BJ (cell line): ENCODE measurements around the gene ZNF205. TPM values are rescaled to one million over a fixed set of nuclear protein-coding genes. Genes with fewer than 3 reads are reported as not detected.

Experiments used
- CTCF ChIA-PET: fragments of 350-600 bp; formaldehyde crosslinking; extraction: SDS; loops from one replicate; lab custom pipeline; 2021; ENCODE audit warnings: antibody characterized with exemption, inconsistent platforms; lab: Yijun Ruan, JAX
- POLR2A ChIA-PET: fragments of 300-600 bp; sonication (Branson Sonifier 250); formaldehyde crosslinking; extraction: SDS; loops from one replicate; lab custom pipeline; 2021; ENCODE audit warnings: antibody characterized with exemption; lab: Charles Lee
- DNase-seq: peaks from one replicate; pipeline ENCODE4 v3.0.0-alpha.2; 2011; ENCODE audit warnings: low read depth
- H3K27me3 ChIP-seq: 2 replicates; pipeline ENCODE4 v1.6.0; 2011; ENCODE audit warnings: low read length; ENCODE audit not compliant: control insufficient read depth, insufficient read depth
- H3K36me3 ChIP-seq: 2 replicates; pipeline ENCODE4 v1.5.1; 2011; ENCODE audit warnings: low read length; ENCODE audit not compliant: control insufficient read depth, insufficient read depth
- H3K4me3 ChIP-seq: 2 replicates; pipeline ENCODE4 v1.5.1; 2011; ENCODE audit warnings: low read depth, mild to moderate bottlenecking, control low read depth, low read length
- CTCF ChIP-seq: IDR thresholded peaks from 2 replicates; pipeline ENCODE4 v1.5.1; 2011; ENCODE audit warnings: low read depth, mild to moderate bottlenecking, control low read depth, inconsistent platforms, low read length, moderate library complexity; ENCODE audit not compliant: insufficient read depth
- polyA plus RNA-seq: library from polyadenylated mRNA; depleted of rRNA; stranded (reverse); fragments of >200 nt; gene quantifications from 2 replicates; pipeline ENCODE4 v1.2.3, GENCODE V29; 2011

ZNF205 gene
- polyA plus RNA-seq, 1 experiment, result 9.0 TPM

- DNase-seq, result no peak
- TF ChIP-seq CTCF, result no peak
- H3K27me3 ChIP-seq, result no peaks in the 10 kb centered on the region
- no peak overlapping the region for H3K4me3 ChIP-seq
- CTCF ChIA-PET, result interaction anchor here (0.7 kb wide), 2 partner anchors 113 to 141 kb away, joined by 3 read pairs; no protein-coding TSS in a partner anchor
- peaks cover 11% of the 10 kb centered on the region for H3K36me3 ChIP-seq
- POLR2A ChIA-PET, result no interaction called here
Observed at GRCh38 chr16:3144321-3144983, 32.1 kb downstream of the ZNF205 start.

- Histone ChIP-seq H3K4me3 (no peak overlapping the region), H3K27me3 (no peaks in the 10 kb centered on the region), H3K36me3 (peaks cover 11% of the 10 kb centered on the region)
- POLR2A ChIA-PET, result no interaction called here
- CTCF ChIA-PET, result interaction anchor here (1.2 kb wide), 1 partner anchor 141 kb away, joined by 3 read pairs; no protein-coding TSS in a partner anchor
- no peak for TF ChIP-seq CTCF
- no peak for DNase-seq
Observed at GRCh38 chr16:3145151-3145550, 32.8 kb downstream of the ZNF205 start.

- CTCF ChIA-PET, result interaction anchor here (0.8 to 1.2 kb wide), 2 partner anchors 16 to 142 kb away, joined by 3 to 4 read pairs; no protein-coding TSS in a partner anchor
- Histone ChIP-seq H3K4me3 (no peak overlapping the region), H3K27me3 (no peaks in the 10 kb centered on the region), H3K36me3 (peaks cover 10% of the 10 kb centered on the region)
- no peak for DNase-seq
- POLR2A ChIA-PET, result no interaction called here
- no peak for TF ChIP-seq CTCF
Observed at GRCh38 chr16:3145660-3146059, 33.3 kb downstream of the ZNF205 start.

GRCh38 chr16:3147046-3147756 is 34.8 kb downstream of the ZNF205 start:
- no peak for DNase-seq
- no peaks in the 10 kb centered on the region for H3K27me3 ChIP-seq
- H3K36me3 ChIP-seq, result peaks cover 6% of the 10 kb centered on the region
- ChIA-PET POLR2A (no interaction called here), CTCF (interaction anchor here (1.1 to 2.9 kb wide), 4 partner anchors 10 to 88 kb away, joined by 4 to 9 read pairs (median 6); no protein-coding TSS in a partner anchor)
- TF ChIP-seq CTCF, result no peak
- no peak overlapping the region for H3K4me3 ChIP-seq

GRCh38 chr16:3147757-3148104 is 35.3 kb downstream of the ZNF205 start:
- CTCF ChIA-PET, result interaction anchor here (1.1 to 2.9 kb wide), 4 partner anchors 10 to 88 kb away, joined by 4 to 9 read pairs (median 6); no protein-coding TSS in a partner anchor

More at GRCh38 chr16:3147757-3148104, 35.3 kb downstream of the ZNF205 start:
- TF ChIP-seq CTCF, result no peak
- Histone ChIP-seq H3K27me3 (no peaks in the 10 kb centered on the region), H3K4me3 (no peak overlapping the region), H3K36me3 (peaks cover 3% of the 10 kb centered on the region; the same call in 1 of the 2 replicates)
- POLR2A ChIA-PET, result no interaction called here
- DNase-seq, result no peak
